ENCODE results near the gene SPON1.

Gene SPON1

GRCh38 chr11:13966013-13966412 is 3.5 kb downstream of the SPON1 start:
- H3K36me3 ChIP-seq (replicated peaks): no peaks in the 10 kb centered on the region
- peaks cover 64% of the 10 kb centered on the region for H3K27me3 ChIP-seq (replicated peaks)
- TF ChIP-seq, protein P1, sequence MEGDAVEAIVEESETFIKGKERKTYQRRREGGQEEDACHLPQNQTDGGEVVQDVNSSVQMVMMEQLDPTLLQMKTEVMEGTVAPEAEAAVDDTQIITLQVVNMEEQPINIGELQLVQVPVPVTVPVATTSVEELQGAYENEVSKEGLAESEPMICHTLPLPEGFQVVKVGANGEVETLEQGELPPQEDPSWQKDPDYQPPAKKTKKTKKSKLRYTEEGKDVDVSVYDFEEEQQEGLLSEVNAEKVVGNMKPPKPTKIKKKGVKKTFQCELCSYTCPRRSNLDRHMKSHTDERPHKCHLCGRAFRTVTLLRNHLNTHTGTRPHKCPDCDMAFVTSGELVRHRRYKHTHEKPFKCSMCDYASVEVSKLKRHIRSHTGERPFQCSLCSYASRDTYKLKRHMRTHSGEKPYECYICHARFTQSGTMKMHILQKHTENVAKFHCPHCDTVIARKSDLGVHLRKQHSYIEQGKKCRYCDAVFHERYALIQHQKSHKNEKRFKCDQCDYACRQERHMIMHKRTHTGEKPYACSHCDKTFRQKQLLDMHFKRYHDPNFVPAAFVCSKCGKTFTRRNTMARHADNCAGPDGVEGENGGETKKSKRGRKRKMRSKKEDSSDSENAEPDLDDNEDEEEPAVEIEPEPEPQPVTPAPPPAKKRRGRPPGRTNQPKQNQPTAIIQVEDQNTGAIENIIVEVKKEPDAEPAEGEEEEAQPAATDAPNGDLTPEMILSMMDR (IDR thresholded peaks at IDR 0.05; ENCODE audit: low read depth, low read length, missing control alignments): no peak
- H3K4me3 ChIP-seq (ENCODE audit: low read depth, low read length): no peak overlapping the region
- no peak overlapping the region for H3K27ac ChIP-seq
- no peak for DNase-seq
- in situ Hi-C loops (cut with HindIII; ENCODE audit: low pct_ligation_motif_present, low sequenced_read_pairs): no loop called here

DNA sequence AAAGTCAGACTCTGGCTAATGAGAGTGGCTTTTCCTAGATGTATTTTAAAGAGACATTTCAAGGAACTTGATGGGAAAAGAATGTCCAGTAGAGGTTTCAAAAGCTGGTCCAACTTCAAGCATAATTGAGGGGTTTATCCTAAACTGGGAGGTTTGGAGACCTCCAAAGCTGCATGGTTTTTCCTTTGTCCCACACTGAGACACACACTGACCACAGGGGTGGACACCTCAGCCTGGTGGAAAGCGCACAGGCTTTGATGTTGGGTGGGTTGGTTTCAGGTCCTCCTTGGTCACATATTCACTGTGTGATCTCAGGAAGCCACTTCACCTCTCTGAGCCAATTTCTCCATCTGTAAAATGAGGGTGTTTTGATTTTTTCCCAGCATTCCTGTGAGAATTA is 4.0 kb downstream of the SPON1 start:
- in situ Hi-C loops (cut with HindIII; ENCODE audit: low pct_ligation_motif_present, low sequenced_read_pairs): no loop called here
- Histone ChIP-seq H3K27ac (no peak overlapping the region), H3K36me3 (replicated peaks) (no peaks in the 10 kb centered on the region), H3K4me3 (ENCODE audit: low read depth, low read length) (no peak overlapping the region), H3K27me3 (replicated peaks) (peaks cover 59% of the 10 kb centered on the region)
- DNase-seq: no peak
- TF ChIP-seq, protein P1 (IDR thresholded peaks at IDR 0.05; ENCODE audit: low read depth, low read length, missing control alignments): no peak

DNA sequence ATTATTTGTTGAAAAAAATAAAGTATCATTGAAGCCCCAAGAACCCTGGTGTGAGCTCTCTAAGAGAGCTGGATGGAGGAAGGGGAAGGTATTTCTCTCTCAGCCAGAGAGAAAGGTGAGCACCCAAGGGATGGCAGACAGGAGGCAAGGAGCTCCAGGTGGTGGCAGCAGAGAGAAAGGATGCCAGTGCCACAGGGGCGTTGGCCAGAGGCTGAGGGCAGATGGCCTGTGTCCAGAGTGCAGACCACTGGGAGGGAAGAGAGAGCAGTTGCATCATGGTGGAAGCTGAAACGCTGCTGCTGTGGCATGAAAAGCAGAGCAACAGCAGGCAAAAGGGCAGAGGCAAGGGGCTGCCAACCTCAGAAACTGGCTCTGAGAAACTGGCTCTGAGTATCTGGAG is 8.5 kb downstream of the SPON1 start:
- Histone ChIP-seq H3K27ac (no peak overlapping the region), H3K4me3 (ENCODE audit: low read depth, low read length) (no peak overlapping the region), H3K27me3 (replicated peaks) (peaks cover 14% of the 10 kb centered on the region), H3K36me3 (replicated peaks) (no peaks in the 10 kb centered on the region)
- TF ChIP-seq, protein P1 (IDR thresholded peaks at IDR 0.05; ENCODE audit: low read depth, low read length, missing control alignments): peak; percentile 44
- in situ Hi-C loops (cut with HindIII; ENCODE audit: low pct_ligation_motif_present, low sequenced_read_pairs): no loop called here
- DNase-seq: no peak

DNA sequence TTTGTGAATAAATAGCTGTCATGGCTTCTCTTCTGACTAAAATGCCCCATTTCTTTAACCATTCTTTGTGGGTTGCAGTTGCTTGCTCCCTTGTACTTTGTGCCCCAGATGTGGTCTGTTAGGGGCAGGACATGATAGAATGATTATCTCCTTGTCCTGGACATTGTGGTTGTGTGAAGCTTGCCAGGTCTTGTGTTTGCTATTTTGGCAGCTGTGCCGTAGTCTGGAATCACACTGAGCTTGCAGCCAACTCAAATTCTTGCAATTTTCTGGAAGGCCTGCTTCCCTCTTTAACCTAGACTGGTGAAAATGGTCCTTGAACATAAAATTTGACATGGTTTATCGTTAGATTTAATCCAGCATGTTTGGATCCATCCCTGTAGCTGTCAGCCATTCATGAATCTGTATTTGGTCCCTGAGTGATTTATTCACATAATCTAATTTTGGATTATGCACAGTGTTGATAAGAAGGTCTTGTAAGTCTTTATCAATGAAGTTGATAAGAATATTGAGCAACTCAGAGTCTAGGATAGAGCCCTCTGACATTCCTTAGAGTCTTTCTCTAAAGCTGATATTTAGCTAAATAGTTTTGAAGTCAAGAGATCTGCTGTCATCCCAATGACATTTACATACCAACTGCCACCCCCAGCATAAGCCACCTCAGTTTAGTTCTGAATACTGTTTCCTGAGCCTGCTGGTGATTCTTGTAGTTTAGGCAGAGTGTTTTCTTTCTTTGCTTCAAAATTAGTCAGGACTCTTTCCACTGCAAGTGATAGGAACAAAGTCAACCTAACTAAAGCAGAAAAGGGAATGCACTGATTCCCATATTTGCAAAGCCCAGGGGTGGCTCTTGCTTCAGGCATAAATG is 9.8 kb downstream of the SPON1 start:
- peaks cover 2% of the 10 kb centered on the region for H3K27me3 ChIP-seq (replicated peaks)
- no peak overlapping the region for H3K4me3 ChIP-seq (ENCODE audit: low read depth, low read length)
- H3K36me3 ChIP-seq (replicated peaks): no peaks in the 10 kb centered on the region
- TF ChIP-seq, protein P1 (IDR thresholded peaks at IDR 0.05; ENCODE audit: low read depth, low read length, missing control alignments): no peak
- no peak overlapping the region for H3K27ac ChIP-seq
- in situ Hi-C loops (cut with HindIII; ENCODE audit: low pct_ligation_motif_present, low sequenced_read_pairs): no loop called here
- DNase-seq: no peak

- Histone ChIP-seq H3K27ac (no peak overlapping the region), H3K4me3 (ENCODE audit: low read depth, low read length) (no peak overlapping the region), H3K36me3 (replicated peaks) (no peaks in the 10 kb centered on the region), H3K27me3 (replicated peaks) (no peaks in the 10 kb centered on the region)
- no peak for DNase-seq
- in situ Hi-C loops (cut with HindIII; ENCODE audit: low pct_ligation_motif_present, low sequenced_read_pairs): no loop called here
- TF ChIP-seq, protein P1 (IDR thresholded peaks at IDR 0.05; ENCODE audit: low read depth, low read length, missing control alignments): no peak
Observed at GRCh38 chr11:13972944-13973343, 10.4 kb downstream of the SPON1 start.
